Neural progenitor cell (in vitro differentiated cells): Measurements from ENCODE around the gene SPTLC1. TPM values are rescaled to one million over a fixed set of nuclear protein-coding genes. Genes with fewer than 3 reads are reported as not detected.
"Not testable (repeated sequence)": the region's sequence is repeated elsewhere in the genome, so short reads cannot be mapped to it uniquely, and the experiment has no call there.

Experiments
- DNase-seq: peaks from one replicate; pipeline ENCODE4 v3.0.0-alpha.2; 2016; ENCODE audit warnings: low spot score
- H2AFZ ChIP-seq: fragments of 200-600 bp; sonication (generic); replicated peaks from 2 replicates; pipeline ENCODE4 v1.6.1; 2016; ENCODE audit warnings: antibody characterized with exemption
- H3F3A ChIP-seq: fragments of 200-600 bp; sonication (generic); 2 replicates; pipeline ENCODE4 v1.6.1; 2016; ENCODE audit warnings: antibody characterized with exemption, low read depth
- H3K27ac ChIP-seq: fragments of 200-600 bp; sonication (generic); 2 replicates; pipeline ENCODE4 v1.5.1; 2016; ENCODE audit warnings: mild to moderate bottlenecking
- H3K27me3 ChIP-seq: fragments of 200-600 bp; sonication (generic); 2 replicates; pipeline ENCODE4 v1.6.1; 2016; ENCODE audit warnings: mild to moderate bottlenecking, moderate library complexity
- H3K36me3 ChIP-seq: fragments of 200-600 bp; sonication (generic); 2 replicates; pipeline ENCODE4 v1.5.1; 2016
- H3K4me1 ChIP-seq: fragments of 200-600 bp; sonication (generic); 2 replicates; pipeline ENCODE4 v1.6.1; 2016; ENCODE audit warnings: mixed run types
- H3K4me2 ChIP-seq: fragments of 200-600 bp; sonication (generic); 2 replicates; pipeline ENCODE4 v1.6.1; 2016
- H3K4me3 ChIP-seq: fragments of 200-600 bp; sonication (generic); 2 replicates; pipeline ENCODE4 v1.5.1; 2016
- H3K79me2 ChIP-seq: fragments of 200-600 bp; sonication (generic); 2 replicates; pipeline ENCODE4 v1.6.1; 2016; ENCODE audit warnings: low read depth
- H3K9ac ChIP-seq: fragments of 200-600 bp; sonication (generic); 2 replicates; pipeline ENCODE4 v1.6.1; 2016
- H3K9me3 ChIP-seq: fragments of 200-600 bp; sonication (generic); 2 replicates; pipeline ENCODE4 v1.5.1; 2016; ENCODE audit warnings: low read depth
- H4K20me1 ChIP-seq: fragments of 200-600 bp; sonication (generic); 2 replicates; pipeline ENCODE4 v1.6.1; 2016; ENCODE audit warnings: low read depth
- H3K27ac Mint-ChIP-seq: 3 replicates; pipeline ENCODE4 v1.8.0; 2021; ENCODE audit warnings: mixed read lengths
- H3K27me3 Mint-ChIP-seq: 2 replicates; pipeline ENCODE4 v1.8.0; 2022; ENCODE audit warnings: low read depth, mild to moderate bottlenecking, inconsistent platforms, moderate library complexity, mixed read lengths; ENCODE audit not compliant: insufficient read depth
- H3K36me3 Mint-ChIP-seq: 3 replicates; pipeline ENCODE4 v1.8.0; 2021; ENCODE audit warnings: mixed read lengths
- H3K4me1 Mint-ChIP-seq: 3 replicates; pipeline ENCODE4 v1.8.0; 2021; ENCODE audit warnings: mixed read lengths
- H3K4me3 Mint-ChIP-seq: 3 replicates; pipeline ENCODE4 v1.8.0; 2021; ENCODE audit warnings: mild to moderate bottlenecking, moderate library complexity, mixed read lengths
- H3K9me3 Mint-ChIP-seq: 3 replicates; pipeline ENCODE4 v1.8.0; 2020; ENCODE audit warnings: mixed read lengths
- EZH2 ChIP-seq: fragments of 200-600 bp; sonication (generic); IDR thresholded peaks from 2 replicates; pipeline ENCODE4 v1.6.1; 2017; ENCODE audit warnings: antibody characterized with exemption, mild to moderate bottlenecking, moderate library complexity
- EZH2phosphoT487 ChIP-seq: fragments of 200-600 bp; sonication (generic); IDR thresholded peaks from 2 replicates; pipeline ENCODE4 v1.6.1; 2017; ENCODE audit warnings: antibody characterized with exemption
- total RNA-seq: library from RNA; depleted of rRNA; stranded (reverse); fragments of >200 nt; gene quantifications from 2 replicates; pipeline ENCODE4 v1.2.3, GENCODE V29; 2015; ENCODE audit warnings: low replicate concordance
- TF ChIP-seq, protein P1 (sequence below): fragments of 200-600 bp; sonication (generic); IDR thresholded peaks from 2 replicates; pipeline ENCODE4 v1.5.1; 2017; ENCODE audit warnings: antibody characterized with exemption, mild to moderate bottlenecking

Gene SPTLC1
- total RNA-seq, 1 donor from 2014 or later: 119 TPM

DNA sequence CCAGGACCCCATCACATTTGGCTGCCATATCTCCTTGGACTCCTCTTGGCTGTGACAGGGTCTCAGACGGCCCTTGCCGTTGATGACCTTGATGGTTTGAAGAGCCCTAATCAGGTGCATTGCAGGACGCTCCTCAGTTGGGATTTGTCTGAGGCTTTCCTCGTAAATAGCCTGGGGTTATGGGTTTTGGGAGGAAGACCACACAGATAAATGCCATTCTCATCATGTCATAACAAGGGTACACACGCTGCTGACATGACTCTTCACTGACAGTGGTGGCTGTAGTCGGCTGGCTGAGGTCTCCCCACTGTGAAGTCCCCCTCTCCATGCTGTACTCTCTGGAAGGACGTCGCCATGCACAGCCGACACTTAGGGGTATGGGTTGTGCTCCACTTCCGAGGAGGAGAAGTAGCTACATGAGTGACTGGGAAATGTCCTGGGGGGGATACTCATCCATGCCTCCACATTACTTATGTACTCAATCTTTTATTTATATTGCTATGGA is 42.9 kb upstream of the SPTLC1 start:
- peaks cover 1% of the 10 kb centered on the region for H3K36me3 Mint-ChIP-seq
- peaks cover 2% of the 10 kb centered on the region for H3K4me1 Mint-ChIP-seq
- peaks cover 8% of the 10 kb centered on the region for H3K27me3 Mint-ChIP-seq

DNA sequence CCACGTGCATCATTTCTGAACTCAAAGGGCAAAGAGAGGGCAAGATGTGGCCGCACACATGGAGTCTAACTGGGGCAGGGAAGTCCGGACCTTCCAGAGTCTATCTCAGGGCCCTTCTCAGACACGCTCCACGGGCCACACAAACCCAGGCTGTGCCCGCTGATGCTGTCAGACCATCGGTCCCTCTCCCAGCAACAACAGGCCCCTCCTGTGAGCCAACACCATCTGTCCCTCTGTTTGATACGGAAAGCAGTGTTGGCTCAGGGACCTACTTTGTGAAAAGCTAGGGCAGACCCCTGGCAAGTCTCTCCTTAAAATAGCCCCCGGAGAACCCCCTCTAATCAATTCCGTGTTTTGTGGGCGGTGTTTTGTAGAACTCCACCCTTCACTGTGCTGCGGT is 40.5 kb upstream of the SPTLC1 start:
- H2AFZ ChIP-seq, H3K4me1 Mint-ChIP-seq, H3K27ac Mint-ChIP-seq, H3K27me3 ChIP-seq, H3K4me2 ChIP-seq, H3K4me3 ChIP-seq, H3K9ac ChIP-seq, H3K36me3 Mint-ChIP-seq, H3K4me1 ChIP-seq, H3K36me3 ChIP-seq, DNase-seq, H4K20me1 ChIP-seq, H3K9me3 ChIP-seq, H3F3A ChIP-seq, H3K79me2 ChIP-seq, H3K27ac ChIP-seq, H3K9me3 Mint-ChIP-seq, H3K27me3 Mint-ChIP-seq, H3K4me3 Mint-ChIP-seq: not testable (repeated sequence)

More for the DNA sequence above, 42.9 kb upstream of the SPTLC1 start:
- no peaks in the 10 kb centered on the region for H3K9me3 ChIP-seq
- H3K9me3 Mint-ChIP-seq: peaks cover 3% of the 10 kb centered on the region
- H3K27ac ChIP-seq: no peak overlapping the region
- TF ChIP-seq EZH2 (no peak), EZH2phosphoT487 (no peak)
- TF ChIP-seq, protein P1, sequence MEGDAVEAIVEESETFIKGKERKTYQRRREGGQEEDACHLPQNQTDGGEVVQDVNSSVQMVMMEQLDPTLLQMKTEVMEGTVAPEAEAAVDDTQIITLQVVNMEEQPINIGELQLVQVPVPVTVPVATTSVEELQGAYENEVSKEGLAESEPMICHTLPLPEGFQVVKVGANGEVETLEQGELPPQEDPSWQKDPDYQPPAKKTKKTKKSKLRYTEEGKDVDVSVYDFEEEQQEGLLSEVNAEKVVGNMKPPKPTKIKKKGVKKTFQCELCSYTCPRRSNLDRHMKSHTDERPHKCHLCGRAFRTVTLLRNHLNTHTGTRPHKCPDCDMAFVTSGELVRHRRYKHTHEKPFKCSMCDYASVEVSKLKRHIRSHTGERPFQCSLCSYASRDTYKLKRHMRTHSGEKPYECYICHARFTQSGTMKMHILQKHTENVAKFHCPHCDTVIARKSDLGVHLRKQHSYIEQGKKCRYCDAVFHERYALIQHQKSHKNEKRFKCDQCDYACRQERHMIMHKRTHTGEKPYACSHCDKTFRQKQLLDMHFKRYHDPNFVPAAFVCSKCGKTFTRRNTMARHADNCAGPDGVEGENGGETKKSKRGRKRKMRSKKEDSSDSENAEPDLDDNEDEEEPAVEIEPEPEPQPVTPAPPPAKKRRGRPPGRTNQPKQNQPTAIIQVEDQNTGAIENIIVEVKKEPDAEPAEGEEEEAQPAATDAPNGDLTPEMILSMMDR: no peak
- no peaks in the 10 kb centered on the region for H3K4me1 ChIP-seq
- H3K27ac Mint-ChIP-seq: no peak overlapping the region
- H3K27me3 ChIP-seq: no peaks in the 10 kb centered on the region
- no peak overlapping the region for H3K9ac ChIP-seq
- no peak overlapping the region for H3K4me3 Mint-ChIP-seq
- no peaks in the 10 kb centered on the region for H3F3A ChIP-seq
- no peak overlapping the region for H3K4me2 ChIP-seq
- H3K36me3 ChIP-seq: no peaks in the 10 kb centered on the region
- DNase-seq: no peak
- H2AFZ ChIP-seq: no peak overlapping the region
- H4K20me1 ChIP-seq: no peaks in the 10 kb centered on the region
- H3K79me2 ChIP-seq: no peaks in the 10 kb centered on the region
- no peak overlapping the region for H3K4me3 ChIP-seq

DNA sequence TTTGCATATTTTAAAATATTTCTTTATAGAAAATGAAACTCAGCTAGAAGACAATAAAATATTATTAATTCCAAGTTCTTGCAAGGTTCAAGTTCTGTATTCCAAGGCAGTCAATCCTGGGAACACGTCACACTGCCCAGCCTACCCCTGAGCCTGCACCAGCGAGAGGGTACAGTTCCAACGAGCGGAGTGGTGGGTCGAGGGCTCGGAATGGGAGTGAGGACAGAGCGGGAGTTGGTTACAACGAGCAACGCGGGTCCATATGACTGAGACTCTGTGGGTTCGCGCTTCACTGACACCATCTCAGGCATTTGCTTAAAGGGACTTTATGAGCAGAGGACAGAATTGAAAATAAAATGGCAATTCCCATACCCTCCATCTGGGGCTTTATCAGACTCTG is 40.0 kb upstream of the SPTLC1 start:
- H3K36me3 ChIP-seq: no peaks in the 10 kb centered on the region
- no peaks in the 10 kb centered on the region for H4K20me1 ChIP-seq
- no peaks in the 10 kb centered on the region for H3K79me2 ChIP-seq
- TF ChIP-seq, protein P1: no peak
- TF ChIP-seq EZH2phosphoT487 (no peak), EZH2 (no peak)
- Mint-ChIP-seq H3K9me3 (no peaks in the 10 kb centered on the region), H3K4me3 (no peak overlapping the region), H3K27ac (no peak overlapping the region), H3K4me1 (peaks cover 2% of the 10 kb centered on the region), H3K36me3 (no peaks in the 10 kb centered on the region), H3K27me3 (peaks cover 8% of the 10 kb centered on the region)
- no peak overlapping the region for H3K4me2 ChIP-seq
- H3K9me3 ChIP-seq: no peaks in the 10 kb centered on the region
- no peak overlapping the region for H3K4me3 ChIP-seq
- H2AFZ ChIP-seq: no peak overlapping the region
- no peak for DNase-seq
- H3K27me3 ChIP-seq: no peaks in the 10 kb centered on the region
- H3F3A ChIP-seq: no peaks in the 10 kb centered on the region
- H3K9ac ChIP-seq: no peak overlapping the region
- no peak overlapping the region for H3K27ac ChIP-seq
- no peaks in the 10 kb centered on the region for H3K4me1 ChIP-seq

DNA sequence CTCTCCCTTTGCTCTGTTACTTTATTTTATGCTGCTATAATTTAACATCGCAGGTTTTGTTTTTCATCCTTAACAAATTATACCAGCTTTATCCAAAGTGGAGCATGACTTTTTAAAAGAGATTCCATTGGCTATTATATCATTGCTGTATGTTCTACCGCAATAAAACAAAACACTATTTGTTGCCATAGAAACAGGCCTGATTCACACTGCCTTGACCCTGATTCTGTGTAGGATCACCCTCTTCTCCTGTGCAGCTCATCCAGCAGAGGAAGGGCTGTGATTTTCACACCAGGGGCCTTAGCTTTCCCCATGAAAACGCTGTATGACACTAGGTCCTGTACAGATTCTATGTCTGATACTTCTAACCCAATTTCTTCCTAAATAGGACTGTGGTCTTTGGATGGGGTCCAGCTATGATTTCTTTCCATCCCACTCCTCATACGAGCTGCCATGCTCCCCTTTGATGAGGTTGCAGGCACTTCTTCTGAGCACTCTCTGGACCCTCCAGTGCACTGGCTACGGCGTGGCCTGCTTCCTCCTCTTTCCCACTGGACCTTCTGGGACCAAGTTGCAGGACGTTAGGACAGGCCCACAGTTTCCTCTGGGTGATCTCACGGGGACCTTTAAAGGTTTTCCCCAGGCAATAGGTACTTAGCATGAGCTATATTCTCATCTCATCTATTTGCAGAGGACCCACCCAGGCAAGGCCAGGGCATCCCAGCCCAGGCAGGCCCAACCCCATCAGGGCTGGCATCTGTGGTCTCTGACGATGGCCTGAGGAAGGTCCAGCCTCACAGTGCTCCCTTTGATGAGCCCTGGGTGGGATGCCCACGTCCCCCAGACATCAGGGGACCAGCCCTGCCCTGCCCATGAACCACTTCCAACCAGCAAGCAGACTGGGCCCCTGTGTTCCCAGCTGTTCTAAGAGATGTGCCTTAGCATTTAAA is 38.5 kb upstream of the SPTLC1 start:
- H3K79me2 ChIP-seq, H4K20me1 ChIP-seq, H3K4me1 Mint-ChIP-seq, H3K9me3 ChIP-seq, H2AFZ ChIP-seq, H3K27me3 ChIP-seq, H3K9ac ChIP-seq, H3K27ac ChIP-seq, H3K27ac Mint-ChIP-seq, H3F3A ChIP-seq, H3K4me1 ChIP-seq, H3K4me3 Mint-ChIP-seq, H3K36me3 ChIP-seq, H3K9me3 Mint-ChIP-seq, DNase-seq, H3K4me3 ChIP-seq, H3K36me3 Mint-ChIP-seq, H3K27me3 Mint-ChIP-seq, H3K4me2 ChIP-seq: not testable (repeated sequence)
